ENCODE results near the gene ANKH.

GRCh38 chr5:14771972-14772371 is 99.6 kb downstream of the ANKH start:
- no peak for TF ChIP-seq CTCF (IDR thresholded peaks at IDR 0.05)
- TF ChIP-seq EP300 (IDR thresholded peaks at IDR 0.05) = no peak
- no peak for TF ChIP-seq POLR2AphosphoS5 (IDR thresholded peaks at IDR 0.05)
- TF ChIP-seq POLR2A (IDR thresholded peaks at IDR 0.05; ENCODE audit: low read depth) = no peak
